Stimulated activated naive B cell treated with anti-CD40 and anti-IgM and Interleukin-4, amounts not matched to agents 10 μg/mL and 1 μg/mL and 100 μg/mL, for 72 hours (primary cell): ENCODE results near the gene POTEJ.
"Not testable (repeated sequence)": the region's sequence is repeated elsewhere in the genome, so short reads cannot be mapped to it uniquely, and the experiment has no call there.

Source experiments
- ATAC-seq, 2 donors: fragments of 150-1000 bp; cut with Tn5 transposase; replicated peaks; 2 replicates each; pipeline ENCODE4 v1.10.0; 2021; ENCODE audit warnings: moderate library complexity in 1 of 2
- DNase-seq: peaks from one replicate; pipeline ENCODE4 v3.0.0; 2021
- H3K27ac Mint-ChIP-seq: one replicate; pipeline ENCODE4 v1.8.0; 2022; ENCODE audit warnings: mild to moderate bottlenecking, mixed read lengths
- H3K27me3 Mint-ChIP-seq, 2 donors: one replicate each; pipeline ENCODE4 v1.8.0; 2022; ENCODE audit warnings: mixed read lengths in 2 of 2
- H3K36me3 Mint-ChIP-seq, 2 donors: one replicate each; pipeline ENCODE4 v1.8.0; 2022; ENCODE audit warnings: mixed read lengths in 2 of 2, mild to moderate bottlenecking in 1 of 2
- H3K4me1 Mint-ChIP-seq, 2 donors: one replicate each; pipeline ENCODE4 v1.8.0; 2022; ENCODE audit warnings: mixed read lengths in 2 of 2, mild to moderate bottlenecking in 1 of 2
- H3K4me3 Mint-ChIP-seq, 2 donors: one replicate each; pipeline ENCODE4 v1.8.0; 2022; ENCODE audit warnings: mild to moderate bottlenecking in 2 of 2, mixed read lengths in 2 of 2, moderate library complexity in 1 of 2
- H3K9me3 Mint-ChIP-seq, 2 donors: one replicate each; pipeline ENCODE4 v1.8.0; 2022; ENCODE audit warnings: mixed read lengths in 2 of 2, mild to moderate bottlenecking in 1 of 2

The POTEJ gene

GRCh38 chr2:130592791-130593414, 18.3 kb upstream of the POTEJ start:
- ATAC-seq, H3K27me3 Mint-ChIP-seq, H3K27ac Mint-ChIP-seq, H3K4me3 Mint-ChIP-seq, H3K9me3 Mint-ChIP-seq, DNase-seq, H3K36me3 Mint-ChIP-seq, H3K4me1 Mint-ChIP-seq: not testable (repeated sequence)

GRCh38 chr2:130594011-130594410, 17.2 kb upstream of the POTEJ start:
- not testable (repeated sequence) for H3K27me3 Mint-ChIP-seq, H3K4me3 Mint-ChIP-seq, H3K27ac Mint-ChIP-seq, H3K36me3 Mint-ChIP-seq, H3K4me1 Mint-ChIP-seq, H3K9me3 Mint-ChIP-seq, DNase-seq, ATAC-seq

DNA sequence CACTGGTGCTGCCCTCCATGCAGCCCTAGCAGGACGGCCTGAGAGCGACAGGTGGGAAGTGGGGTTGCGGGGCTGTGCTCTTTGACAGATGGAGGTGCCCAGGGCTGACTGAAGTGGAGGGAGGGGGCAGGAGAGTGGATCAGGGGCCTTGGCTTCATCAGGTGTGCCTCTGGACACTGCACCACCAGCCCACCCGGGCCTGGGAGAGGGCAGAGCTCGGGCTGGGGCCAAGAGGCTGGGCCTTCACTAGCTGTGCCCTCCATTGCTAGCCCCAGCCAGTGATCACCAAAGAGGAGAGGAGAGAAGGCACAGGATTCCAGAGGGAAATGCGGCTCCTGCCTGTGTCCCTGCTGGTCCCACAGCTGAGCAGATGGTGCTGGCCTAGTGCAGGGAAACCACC, 14.5 kb upstream of the POTEJ start:
- H3K27ac Mint-ChIP-seq, H3K4me1 Mint-ChIP-seq, H3K27me3 Mint-ChIP-seq, DNase-seq, H3K4me3 Mint-ChIP-seq, H3K9me3 Mint-ChIP-seq, H3K36me3 Mint-ChIP-seq: not testable (repeated sequence)
- peak in 1 of 2 donors; percentile 13 for ATAC-seq

GRCh38 chr2:130597994-130598393, 13.2 kb upstream of the POTEJ start:
- H3K27me3 Mint-ChIP-seq, DNase-seq, H3K9me3 Mint-ChIP-seq, H3K4me1 Mint-ChIP-seq, H3K27ac Mint-ChIP-seq, H3K36me3 Mint-ChIP-seq, H3K4me3 Mint-ChIP-seq: not testable (repeated sequence)
- ATAC-seq: peak; percentile 22 to 28

DNA sequence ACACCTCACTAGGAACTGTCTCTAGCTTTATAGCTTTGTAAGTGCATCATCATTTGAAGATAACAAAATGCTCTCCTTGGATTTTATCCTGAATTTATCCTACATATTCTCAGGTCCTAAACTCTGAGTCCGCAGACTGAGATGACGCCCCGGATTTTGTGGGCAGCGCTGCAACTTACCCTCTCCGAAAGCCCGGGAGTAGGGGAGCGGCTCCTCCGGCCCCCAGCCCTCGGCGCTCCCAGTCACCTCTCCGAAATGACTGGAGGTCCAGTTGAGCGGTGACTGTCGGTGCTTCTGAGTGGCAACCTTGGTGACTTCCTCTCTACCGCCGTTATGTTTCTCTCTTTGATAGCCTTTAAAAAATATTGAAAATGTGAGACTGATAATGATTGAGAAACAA, 12.8 kb upstream of the POTEJ start:
- H3K27me3 Mint-ChIP-seq, H3K4me1 Mint-ChIP-seq, DNase-seq, H3K9me3 Mint-ChIP-seq, H3K36me3 Mint-ChIP-seq, ATAC-seq, H3K27ac Mint-ChIP-seq, H3K4me3 Mint-ChIP-seq: not testable (repeated sequence)

GRCh38 chr2:130599393-130599792, 11.8 kb upstream of the POTEJ start, which contains the start of gene CFC1:
CFC1 (minus strand) TSS chr2:130599575; CDS start chr2:130599287, 288 bp downstream.
- not testable (repeated sequence) for H3K36me3 Mint-ChIP-seq, H3K27me3 Mint-ChIP-seq, H3K4me3 Mint-ChIP-seq, ATAC-seq, DNase-seq, H3K9me3 Mint-ChIP-seq, H3K27ac Mint-ChIP-seq, H3K4me1 Mint-ChIP-seq

- H3K27me3 Mint-ChIP-seq, ATAC-seq, H3K36me3 Mint-ChIP-seq, H3K27ac Mint-ChIP-seq, H3K4me1 Mint-ChIP-seq, DNase-seq, H3K9me3 Mint-ChIP-seq, H3K4me3 Mint-ChIP-seq: not testable (repeated sequence)
Observed at GRCh38 chr2:130599926-130600325, 11.3 kb upstream of the POTEJ start.

DNA sequence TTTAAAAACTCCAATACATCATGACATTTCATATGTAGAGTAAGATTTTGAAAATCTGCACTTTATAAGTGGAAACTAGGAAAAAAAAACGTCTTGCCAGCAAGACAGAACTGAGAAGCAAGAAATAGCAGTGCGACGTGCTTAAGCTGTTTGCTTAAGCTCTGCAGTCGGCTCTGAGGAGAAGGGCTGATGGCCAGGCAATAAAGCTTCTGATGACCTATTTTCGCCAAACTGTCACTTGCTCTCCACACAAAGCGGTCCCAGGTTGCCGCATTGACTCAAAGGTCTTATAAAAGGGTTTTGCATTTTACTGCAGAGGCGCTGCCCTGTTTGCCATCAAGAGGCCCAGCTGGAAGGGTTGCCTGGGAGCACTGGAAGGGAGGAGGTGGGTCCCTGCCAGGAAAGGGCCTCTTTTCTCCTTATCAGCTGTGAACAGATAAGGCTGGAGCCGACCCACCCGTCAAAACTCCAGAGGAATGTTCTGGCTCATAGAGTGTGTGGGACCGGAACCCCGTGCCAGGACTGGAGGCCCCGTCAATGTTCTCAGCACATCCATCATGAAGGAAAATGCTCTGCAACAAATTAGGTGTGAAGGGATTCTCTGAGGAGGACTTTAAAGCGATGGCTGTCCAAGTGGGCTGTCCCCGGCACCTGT, 9.5 kb upstream of the POTEJ start:
- not testable (repeated sequence) for H3K4me1 Mint-ChIP-seq, H3K4me3 Mint-ChIP-seq, H3K36me3 Mint-ChIP-seq, DNase-seq, H3K27ac Mint-ChIP-seq, H3K9me3 Mint-ChIP-seq, H3K27me3 Mint-ChIP-seq, ATAC-seq

- H3K36me3 Mint-ChIP-seq, H3K27me3 Mint-ChIP-seq, H3K4me3 Mint-ChIP-seq, DNase-seq, H3K4me1 Mint-ChIP-seq, ATAC-seq, H3K27ac Mint-ChIP-seq, H3K9me3 Mint-ChIP-seq: not testable (repeated sequence)
Observed at GRCh38 chr2:130608276-130609001, 2.8 kb upstream of the POTEJ start.

GRCh38 chr2:130609002-130609920, 2.0 kb upstream of the POTEJ start:
- not testable (repeated sequence) for H3K27ac Mint-ChIP-seq, ATAC-seq, H3K27me3 Mint-ChIP-seq, H3K36me3 Mint-ChIP-seq, H3K9me3 Mint-ChIP-seq, H3K4me3 Mint-ChIP-seq, H3K4me1 Mint-ChIP-seq, DNase-seq

DNA sequence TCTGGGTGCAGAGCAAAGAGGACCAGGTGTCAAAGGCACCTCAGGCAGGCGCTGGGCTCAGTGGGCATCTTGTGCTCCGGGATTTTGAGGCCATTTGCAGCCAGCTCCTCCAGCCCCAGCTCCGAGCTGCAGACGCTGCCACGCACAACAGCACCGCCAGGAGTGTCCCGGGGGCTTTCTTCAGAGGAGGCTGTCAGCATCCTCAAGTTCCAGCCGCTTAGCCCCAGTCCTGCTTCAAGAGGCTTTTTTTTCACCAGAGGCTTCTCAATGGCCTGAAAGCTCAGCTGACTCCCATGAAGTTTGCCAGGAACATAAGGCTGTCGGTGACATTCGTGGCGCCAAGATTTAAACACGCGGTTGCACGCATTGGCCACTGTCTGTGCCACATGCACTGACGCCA, 754 bp upstream of the POTEJ start:
- H3K9me3 Mint-ChIP-seq, H3K4me1 Mint-ChIP-seq, H3K36me3 Mint-ChIP-seq, ATAC-seq, H3K4me3 Mint-ChIP-seq, H3K27me3 Mint-ChIP-seq, DNase-seq, H3K27ac Mint-ChIP-seq: not testable (repeated sequence)

DNA sequence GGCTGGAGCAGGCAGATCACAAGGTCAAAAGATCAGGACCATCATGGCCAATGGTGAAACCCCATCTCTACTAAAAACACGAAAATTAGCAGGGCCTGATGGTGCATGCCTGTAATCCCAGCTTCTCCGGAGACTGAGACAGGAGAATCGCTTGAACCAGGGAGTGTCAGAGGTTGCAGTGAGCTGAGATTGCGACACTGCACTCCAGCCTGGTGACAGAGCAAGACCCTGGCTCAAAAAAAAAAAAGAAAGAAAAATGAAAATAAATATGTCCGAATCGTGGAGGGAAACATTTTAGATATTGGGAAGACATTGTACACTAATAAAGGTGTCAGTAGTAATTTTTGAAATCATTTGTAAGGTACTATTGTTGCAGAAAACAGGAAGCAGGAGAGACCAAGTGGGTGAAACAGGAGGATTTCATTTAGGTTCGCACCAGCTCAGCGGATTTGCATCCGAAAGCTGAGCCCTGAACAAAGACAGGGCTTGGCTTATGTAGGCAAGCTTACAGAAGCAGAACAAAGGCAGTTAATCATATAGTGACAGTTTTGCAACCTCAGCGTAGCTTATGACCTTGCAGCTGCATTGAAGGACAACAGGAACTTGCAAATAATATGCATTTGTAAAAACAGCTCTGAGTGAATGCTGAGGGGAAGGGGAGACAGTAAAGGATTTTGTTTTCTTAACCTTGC, 17.7 kb downstream of the POTEJ start:
- not testable (repeated sequence) for H3K9me3 Mint-ChIP-seq, DNase-seq, H3K4me1 Mint-ChIP-seq, H3K36me3 Mint-ChIP-seq, H3K27ac Mint-ChIP-seq, H3K4me3 Mint-ChIP-seq, ATAC-seq, H3K27me3 Mint-ChIP-seq

GRCh38 chr2:130638973-130639372, 27.7 kb downstream of the POTEJ start:
- not testable (repeated sequence) for H3K27me3 Mint-ChIP-seq, H3K4me1 Mint-ChIP-seq

DNA sequence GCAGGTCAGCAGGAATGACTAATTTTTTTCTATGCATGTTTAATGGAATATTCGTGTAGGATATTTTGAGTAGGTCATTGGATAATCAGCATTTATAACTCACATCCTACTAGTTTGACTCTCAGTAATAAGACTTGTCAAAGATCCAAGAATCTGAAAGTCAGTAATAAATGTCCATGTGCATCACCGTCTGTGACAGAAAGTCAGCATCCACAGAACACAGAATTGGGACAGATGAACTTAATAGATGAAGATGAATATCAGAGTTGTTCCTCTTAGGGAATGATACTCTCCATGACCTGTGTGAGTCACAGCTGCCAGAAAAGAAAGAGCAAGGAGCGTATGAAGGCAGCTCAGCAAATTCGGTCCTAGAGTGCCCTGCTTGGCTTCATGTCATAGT, 30.4 kb downstream of the POTEJ start:
- ATAC-seq, DNase-seq, H3K4me3 Mint-ChIP-seq, H3K9me3 Mint-ChIP-seq, H3K4me1 Mint-ChIP-seq, H3K27me3 Mint-ChIP-seq, H3K27ac Mint-ChIP-seq, H3K36me3 Mint-ChIP-seq: not testable (repeated sequence)

More at GRCh38 chr2:130638973-130639372, 27.7 kb downstream of the POTEJ start:
- not testable (repeated sequence) for H3K4me3 Mint-ChIP-seq, H3K36me3 Mint-ChIP-seq, DNase-seq, H3K9me3 Mint-ChIP-seq, H3K27ac Mint-ChIP-seq, ATAC-seq
